H9 (cell line): ENCODE results near the gene PAX3. TPM values are rescaled to one million over a fixed set of nuclear protein-coding genes. Genes with fewer than 3 reads are reported as not detected.

Experiments used
- DNase-seq: peaks from one replicate; pipeline ENCODE4 v3.0.0-alpha.2; 2017
- H2AFZ ChIP-seq: one replicate; pipeline ENCODE4 v1.6.1; 2013; ENCODE audit warnings: mild to moderate bottlenecking, low read length, control low read depth, moderate library complexity
- H2AK5ac ChIP-seq: 2 replicates; pipeline ENCODE4 v1.6.1; 2013; ENCODE audit warnings: low read length, control low read depth, mixed read lengths; ENCODE audit not compliant: insufficient read length
- H2BK120ac ChIP-seq: one replicate; pipeline ENCODE4 v1.6.1; 2013; ENCODE audit warnings: low read depth, mild to moderate bottlenecking, low read length, control low read depth, inconsistent platforms; ENCODE audit not compliant: poor library complexity, severe bottlenecking
- H2BK12ac ChIP-seq: 2 replicates; pipeline ENCODE4 v1.6.1; 2013; ENCODE audit warnings: low read length, control low read depth, mixed read lengths, low read depth; ENCODE audit not compliant: insufficient read length
- H2BK15ac ChIP-seq: 2 replicates; pipeline ENCODE4 v1.6.1; 2013; ENCODE audit warnings: low read depth, low read length, control low read depth
- H2BK20ac ChIP-seq: one replicate; pipeline ENCODE4 v1.6.1; 2013; ENCODE audit warnings: low read depth, mild to moderate bottlenecking, low read length, control low read depth, inconsistent platforms; ENCODE audit not compliant: poor library complexity, severe bottlenecking
- H2BK5ac ChIP-seq: 2 replicates; pipeline ENCODE4 v1.6.1; 2013; ENCODE audit warnings: low read length, control low read depth, mixed read lengths; ENCODE audit not compliant: insufficient read length
- H3K14ac ChIP-seq: 2 replicates; pipeline ENCODE4 v1.6.1; 2013; ENCODE audit warnings: low read length, control low read depth; ENCODE audit not compliant: insufficient read depth
- H3K18ac ChIP-seq: 2 replicates; pipeline ENCODE4 v1.6.1; 2013; ENCODE audit warnings: low read depth, mild to moderate bottlenecking, mixed read lengths, low read length, control low read depth; ENCODE audit not compliant: insufficient read length
- H3K23ac ChIP-seq: 2 replicates; pipeline ENCODE4 v1.6.1; 2013; ENCODE audit warnings: low read length, control low read depth, mixed read lengths, low read depth; ENCODE audit not compliant: insufficient read length
- H3K23me2 ChIP-seq: 2 replicates; pipeline ENCODE4 v1.6.1; 2013; ENCODE audit warnings: low read depth, mild to moderate bottlenecking, mixed read lengths, low read length, control low read depth; ENCODE audit not compliant: insufficient read length, poor library complexity, severe bottlenecking
- H3K27ac ChIP-seq: 2 replicates; pipeline ENCODE4 v1.5.1; 2013; ENCODE audit warnings: low read length, control low read depth, mixed read lengths, low read depth; ENCODE audit not compliant: insufficient read length
- H3K27me3 ChIP-seq: 2 replicates; pipeline ENCODE4 v1.6.1; 2013; ENCODE audit warnings: low read length, control low read depth, inconsistent platforms; ENCODE audit not compliant: insufficient read depth
- H3K4ac ChIP-seq: 2 replicates; pipeline ENCODE4 v1.6.1; 2013; ENCODE audit warnings: low read depth, mild to moderate bottlenecking, control low read depth, inconsistent platforms, low read length, moderate library complexity
- H3K4me1 ChIP-seq: 2 replicates; pipeline ENCODE4 v1.6.1; 2013; ENCODE audit warnings: low read length, control low read depth, inconsistent platforms; ENCODE audit not compliant: insufficient read depth
- H3K4me2 ChIP-seq: 2 replicates; pipeline ENCODE4 v1.6.1; 2013; ENCODE audit warnings: low read length, control low read depth, mixed read lengths; ENCODE audit not compliant: insufficient read length, insufficient read depth
- H3K56ac ChIP-seq: 2 replicates; pipeline ENCODE4 v1.6.1; 2013; ENCODE audit warnings: low read depth, mild to moderate bottlenecking, mixed read lengths, low read length, control low read depth; ENCODE audit not compliant: insufficient read length
- H3K79me1 ChIP-seq: 2 replicates; pipeline ENCODE4 v1.6.1; 2013; ENCODE audit warnings: low read depth, mild to moderate bottlenecking, moderate library complexity, low read length, control low read depth, inconsistent platforms; ENCODE audit not compliant: insufficient read depth, poor library complexity, severe bottlenecking
- H3K79me2 ChIP-seq: 2 replicates; pipeline ENCODE4 v1.6.1; 2013; ENCODE audit warnings: low read length, control low read depth, inconsistent platforms; ENCODE audit not compliant: insufficient read depth
- H3K9ac ChIP-seq: 2 replicates; pipeline ENCODE4 v1.6.1; 2013; ENCODE audit warnings: low read length, control low read depth, mixed read lengths; ENCODE audit not compliant: insufficient read length; ENCODE audit errors: extremely low read depth
- H3K9me3 ChIP-seq: one replicate; pipeline ENCODE4 v1.6.1; 2013; ENCODE audit warnings: low read depth, low read length, inconsistent platforms; ENCODE audit not compliant: control insufficient read depth
- H3T11ph ChIP-seq: one replicate; pipeline ENCODE4 v1.6.1; 2013; ENCODE audit warnings: mild to moderate bottlenecking, low read length, control low read depth, inconsistent platforms
- H4K20me1 ChIP-seq: one replicate; pipeline ENCODE4 v1.6.1; 2013; ENCODE audit not compliant: control insufficient read depth, insufficient read length, insufficient read depth
- H4K5ac ChIP-seq: 2 replicates; pipeline ENCODE4 v1.6.1; 2013; ENCODE audit warnings: low read depth, mild to moderate bottlenecking, mixed read lengths, low read length, control low read depth; ENCODE audit not compliant: insufficient read length
- H4K8ac ChIP-seq: replicated peaks from 2 replicates; pipeline ENCODE4 v1.6.1; 2013; ENCODE audit warnings: low read length, control low read depth, mixed read lengths, low read depth; ENCODE audit not compliant: insufficient read length
- H4K91ac ChIP-seq: 2 replicates; pipeline ENCODE4 v1.6.1; 2013; ENCODE audit warnings: low read depth, mild to moderate bottlenecking, moderate library complexity, mixed read lengths, low read length, control low read depth; ENCODE audit not compliant: insufficient read length
- H3K27ac Mint-ChIP-seq, 3 experiments: 2 replicates in 2 of 3; 3 replicates in 1 of 3; pipeline ENCODE4 v1.8.0; 2020 to 2021; ENCODE audit warnings: mixed read lengths in 3 of 3, mild to moderate bottlenecking in 1 of 3, moderate library complexity in 1 of 3
- H3K27me3 Mint-ChIP-seq: 2 replicates; pipeline ENCODE4 v1.8.0; 2021; ENCODE audit warnings: low read depth, mild to moderate bottlenecking, moderate library complexity, mixed read lengths
- H3K36me3 Mint-ChIP-seq, 3 experiments: 2 replicates in 2 of 3; 3 replicates in 1 of 3; pipeline ENCODE4 v1.8.0; 2020 to 2021; ENCODE audit warnings: low read depth in 3 of 3, mixed read lengths in 3 of 3; ENCODE audit not compliant: insufficient read depth in 1 of 3
- H3K4me1 Mint-ChIP-seq, 2 experiments: 2 replicates each; pipeline ENCODE4 v1.8.0; 2020; ENCODE audit warnings: mixed read lengths in 2 of 2
- H3K4me3 Mint-ChIP-seq, 2 experiments: 2 replicates in 1 of 2; 3 replicates in 1 of 2; pipeline ENCODE4 v1.8.0; 2020 to 2021; ENCODE audit warnings: mild to moderate bottlenecking in 2 of 2, mixed read lengths in 2 of 2, moderate library complexity in 1 of 2
- H3K9me3 Mint-ChIP-seq, 2 experiments: 2 replicates in 1 of 2; 3 replicates in 1 of 2; pipeline ENCODE4 v1.8.0; 2020; ENCODE audit warnings: mild to moderate bottlenecking in 2 of 2, mixed read lengths in 2 of 2, moderate library complexity in 1 of 2
- CTCF ChIP-seq: fragments of 200-600 bp; sonication (generic); conservative IDR thresholded peaks from 3 replicates; pipeline ENCODE4 v1.8.0; 2021; ENCODE audit warnings: antibody characterized with exemption, mild to moderate bottlenecking
- total RNA-seq: library from RNA; stranded (reverse); gene quantifications from 2 replicates; pipeline ENCODE4 v1.2.1, GENCODE V29; 2021

Gene PAX3
- total RNA-seq, 1 experiment from 2014 or later = not detected

- Histone ChIP-seq H3T11ph (no peak overlapping the region), H3K9ac (no peak overlapping the region), H4K8ac (no peak overlapping the region), H2BK15ac (no peak overlapping the region), H2BK5ac (no peak overlapping the region), H4K5ac (no peak overlapping the region), H3K27me3 (no peaks in the 10 kb centered on the region), H2BK12ac (no peak overlapping the region), H3K4me2 (no peak overlapping the region), H4K91ac (no peak overlapping the region), H3K18ac (no peak overlapping the region), H3K4me1 (no peaks in the 10 kb centered on the region), H2AFZ (no peak overlapping the region), H2BK120ac (no peak overlapping the region), H3K27ac (no peak overlapping the region), H2BK20ac (no peak overlapping the region), H3K79me2 (no peaks in the 10 kb centered on the region), H3K79me1 (no peaks in the 10 kb centered on the region), H2AK5ac (no peak overlapping the region), H3K56ac (no peak overlapping the region), H3K4ac (no peak overlapping the region), H3K14ac (no peak overlapping the region), H3K23ac (no peak overlapping the region), H3K23me2 (no peaks in the 10 kb centered on the region), H3K9me3 (no peaks in the 10 kb centered on the region), H4K20me1 (no peaks in the 10 kb centered on the region)
- Mint-ChIP-seq H3K4me3 (no peak overlapping the region), H3K27me3 (peaks cover 21% of the 10 kb centered on the region), H3K27ac (no peak overlapping the region), H3K9me3 (no peaks in the 10 kb centered on the region), H3K4me1 (peaks cover 3 to 8% of the 10 kb centered on the region in 2 experiments), H3K36me3 (no peaks in the 10 kb centered on the region)
- no peak for DNase-seq
- TF ChIP-seq CTCF = no peak
These were observed 66.0 kb downstream of the PAX3 start for GRCh38 chr2:222232839-222233238.
